Epithelial cell of prostate (primary cell): ENCODE results near the gene GALNT7.
A peak's percentile ranks its signal among the peaks of the same experiment; 100 is the strongest.
"Not testable (repeated sequence)": the region's sequence is repeated elsewhere in the genome, so short reads cannot be mapped to it uniquely, and the experiment has no call there.

ENCODE experiments used
- DNase-seq: peaks from one replicate; pipeline ENCODE4 v3.0.0-alpha.2; 2011; ENCODE audit warnings: low read depth, low spot score
- H3K27ac ChIP-seq: fragments of 450-650 bp; 2 replicates; pipeline ENCODE4 v1.5.1; 2017; ENCODE audit warnings: mild to moderate bottlenecking

The GALNT7 gene

GRCh38 chr4:173168396-173169177 lies at the start of gene GALNT7:
Gene GALNT7 (plus strand): TSS chr4:173168811. CDS start chr4:173168836, 25 bp downstream.
- DNase-seq = no peak
- H3K27ac ChIP-seq = peak within 1 kb of the TSS; percentile 71

DNA sequence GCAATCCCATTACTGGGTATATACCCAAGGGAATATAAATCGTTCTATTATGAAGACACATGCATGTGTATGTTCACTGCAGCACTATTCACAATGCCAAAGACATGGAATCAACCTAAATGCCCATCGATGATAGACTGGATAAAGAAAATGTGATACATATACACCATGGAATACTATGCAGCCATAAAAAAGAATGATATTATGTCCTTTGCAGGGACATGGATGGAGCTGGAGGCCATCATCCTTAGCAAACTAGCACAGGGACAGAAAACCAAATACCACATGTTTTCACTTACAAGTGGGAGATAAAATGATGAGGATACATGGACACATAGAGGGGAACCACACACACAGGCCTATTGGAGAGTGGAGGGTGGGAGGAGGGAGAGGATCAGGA lies 49.8 kb upstream of the GALNT7 start:
- not testable (repeated sequence) for DNase-seq, H3K27ac ChIP-seq

DNA sequence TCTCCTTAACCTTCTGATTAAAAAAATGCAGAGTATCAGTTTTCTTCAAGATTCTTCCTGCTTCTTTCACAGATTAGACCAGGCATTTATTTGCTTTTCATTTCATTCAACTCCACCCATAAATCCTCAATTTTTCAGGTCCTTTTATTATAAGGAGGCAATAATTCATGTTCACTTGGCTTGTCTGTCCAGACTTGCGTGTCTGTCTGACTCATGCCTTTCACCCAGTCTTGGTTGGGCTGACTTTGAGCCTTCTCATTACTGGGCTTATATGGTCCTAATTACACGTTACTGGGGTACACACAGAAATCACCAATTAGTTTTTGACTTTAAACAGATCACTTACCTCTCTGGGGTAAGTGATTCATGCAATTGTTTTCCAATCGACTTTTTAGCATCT lies 48.8 kb upstream of the GALNT7 start:
- H3K27ac ChIP-seq = peak overlapping the region; percentile 46
- DNase-seq = peak; percentile 34

GRCh38 chr4:173121076-173121561 lies 47.5 kb upstream of the GALNT7 start:
- DNase-seq = no peak
- peak overlapping the region; percentile 46 for H3K27ac ChIP-seq

DNA sequence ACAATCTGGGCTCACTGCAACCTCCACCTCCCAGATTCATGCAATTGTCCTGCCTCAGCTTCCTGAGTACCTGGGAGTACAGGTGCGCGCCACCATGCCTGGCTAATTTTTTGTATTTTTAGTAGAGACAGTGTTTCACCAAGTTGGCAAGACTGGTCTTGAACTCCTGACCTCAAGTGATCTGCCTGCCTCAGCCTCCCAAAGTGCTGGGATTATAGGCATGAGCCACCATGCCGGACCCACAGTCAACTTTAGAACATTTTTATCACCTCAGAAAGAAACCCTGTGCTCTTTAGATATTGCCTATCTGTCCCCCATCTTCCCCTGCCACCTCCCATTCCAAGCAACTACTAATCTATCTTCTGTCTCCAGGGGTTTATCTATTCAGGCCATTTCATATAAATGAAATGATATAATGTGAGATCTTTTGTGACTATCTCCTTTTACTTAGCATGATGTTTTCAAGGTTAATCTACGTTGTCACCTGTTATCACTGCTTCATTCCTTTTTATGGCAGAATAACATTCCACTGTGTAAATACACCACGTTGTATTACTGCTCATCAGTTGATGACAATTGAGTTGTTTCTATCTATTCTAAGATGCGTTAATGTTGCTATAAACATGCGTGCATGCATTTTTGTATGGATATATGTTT lies 44.3 kb upstream of the GALNT7 start:
- no peak overlapping the region for H3K27ac ChIP-seq
- DNase-seq = no peak

DNA sequence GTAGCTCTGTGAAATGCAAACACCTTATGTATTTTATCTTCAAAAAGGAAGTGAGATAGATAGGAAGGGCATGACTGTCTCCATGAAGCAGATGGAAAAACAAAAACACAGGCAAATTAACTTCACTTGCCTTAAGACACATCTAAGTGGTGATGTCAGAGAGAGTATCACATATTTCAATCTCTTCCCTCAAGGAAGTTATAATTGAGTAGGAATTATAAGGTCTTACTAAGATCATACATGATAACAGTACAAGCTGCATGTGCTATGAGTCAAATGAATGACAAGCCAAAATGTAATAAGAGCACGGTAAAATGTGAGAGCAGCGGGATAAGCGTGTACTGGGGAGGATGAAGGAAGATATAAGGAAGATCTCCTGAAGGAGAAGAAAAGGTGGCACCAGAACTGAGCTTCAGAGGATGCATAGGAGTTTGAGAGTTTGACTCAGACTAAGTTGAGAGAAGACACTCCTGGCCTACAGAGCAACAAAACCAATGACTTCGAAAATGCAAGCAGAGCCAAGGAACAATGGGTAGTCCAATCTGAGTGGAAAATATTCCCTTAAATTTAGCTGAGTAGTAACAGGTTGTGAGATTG lies 43.3 kb upstream of the GALNT7 start:
- DNase-seq = peak; percentile 10
- no peak overlapping the region for H3K27ac ChIP-seq

GRCh38 chr4:173128199-173128890 lies 40.3 kb upstream of the GALNT7 start:
- no peak for DNase-seq
- no peak overlapping the region for H3K27ac ChIP-seq

GRCh38 chr4:173130687-173131086 lies 37.9 kb upstream of the GALNT7 start:
- DNase-seq = no peak
- H3K27ac ChIP-seq = no peak overlapping the region

- H3K27ac ChIP-seq = no peak overlapping the region
- DNase-seq = no peak
Observed at GRCh38 chr4:173134426-173134825, 34.2 kb upstream of the GALNT7 start.

DNA sequence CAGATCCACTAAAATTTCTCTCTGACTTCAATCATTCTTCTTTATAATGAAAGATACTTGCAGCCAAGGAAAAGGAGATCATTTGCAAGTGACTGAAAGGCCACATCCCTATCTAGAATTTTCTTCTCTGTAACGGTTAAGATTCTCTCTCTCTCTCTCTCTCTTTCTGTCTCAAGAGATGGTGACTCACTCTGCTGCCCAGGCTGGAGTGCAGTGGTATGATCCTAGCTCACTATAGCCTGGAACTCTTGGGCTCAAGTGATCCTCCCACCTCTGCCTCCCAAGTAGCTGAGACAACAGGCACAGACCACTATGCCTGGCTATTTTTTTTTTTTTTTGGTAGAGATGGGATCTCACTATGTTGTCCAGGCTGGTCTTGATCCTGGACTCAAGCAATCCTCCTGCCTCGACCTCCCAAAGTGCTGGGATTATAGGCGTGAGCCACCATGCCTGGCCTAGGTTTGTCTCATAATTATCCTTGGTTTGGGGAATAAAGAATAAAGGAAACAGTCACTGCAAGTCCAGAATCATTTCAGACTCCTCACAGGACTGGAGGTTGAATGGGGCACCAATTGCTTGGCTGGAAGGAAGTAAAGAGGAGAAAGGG lies 33.3 kb upstream of the GALNT7 start:
- H3K27ac ChIP-seq = no peak overlapping the region

GRCh38 chr4:173138624-173139023 lies 30.0 kb upstream of the GALNT7 start:
- no peak overlapping the region for H3K27ac ChIP-seq
- no peak for DNase-seq

More for the DNA sequence above, 33.3 kb upstream of the GALNT7 start:
- no peak for DNase-seq

DNA sequence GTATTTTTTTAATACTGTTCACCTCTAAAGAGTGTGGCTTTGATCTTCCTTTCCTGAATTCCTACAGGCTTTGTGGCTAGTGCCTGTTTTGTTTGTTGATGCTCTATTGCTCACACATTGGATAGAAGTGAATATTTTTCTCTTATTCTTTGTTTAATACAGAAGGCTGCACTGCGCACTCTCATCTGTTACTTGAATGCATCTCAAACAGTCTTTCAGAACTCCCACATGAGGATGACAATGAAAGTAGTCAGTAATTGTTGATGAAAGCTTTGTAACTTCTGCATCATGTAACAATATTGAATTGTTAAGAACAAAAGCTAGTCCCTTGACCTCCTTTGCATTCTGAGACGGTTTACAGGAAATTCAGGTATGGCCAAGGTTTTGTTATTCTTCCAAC lies 29.1 kb upstream of the GALNT7 start:
- H3K27ac ChIP-seq = no peak overlapping the region
- DNase-seq = no peak

DNA sequence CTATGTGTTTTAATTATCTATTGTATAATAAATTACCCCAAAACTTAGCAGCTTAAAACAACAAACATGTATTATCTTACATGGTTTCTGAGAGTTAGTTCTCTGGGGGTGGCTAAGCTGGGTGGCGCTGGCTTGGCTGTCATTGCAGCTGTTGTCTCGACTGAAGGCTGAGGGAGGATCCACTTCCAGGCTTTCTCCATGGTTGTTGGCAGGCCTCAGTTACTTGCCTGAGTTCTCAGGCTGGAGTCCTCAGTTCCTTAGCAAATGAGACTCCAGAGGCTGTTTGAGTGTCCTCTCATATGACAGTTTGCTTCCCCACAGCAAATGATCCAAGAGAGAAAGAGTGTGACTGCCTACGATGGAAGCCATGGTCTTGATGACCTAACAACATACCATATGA lies 23.5 kb upstream of the GALNT7 start:
- no peak for DNase-seq
- no peak overlapping the region for H3K27ac ChIP-seq

DNA sequence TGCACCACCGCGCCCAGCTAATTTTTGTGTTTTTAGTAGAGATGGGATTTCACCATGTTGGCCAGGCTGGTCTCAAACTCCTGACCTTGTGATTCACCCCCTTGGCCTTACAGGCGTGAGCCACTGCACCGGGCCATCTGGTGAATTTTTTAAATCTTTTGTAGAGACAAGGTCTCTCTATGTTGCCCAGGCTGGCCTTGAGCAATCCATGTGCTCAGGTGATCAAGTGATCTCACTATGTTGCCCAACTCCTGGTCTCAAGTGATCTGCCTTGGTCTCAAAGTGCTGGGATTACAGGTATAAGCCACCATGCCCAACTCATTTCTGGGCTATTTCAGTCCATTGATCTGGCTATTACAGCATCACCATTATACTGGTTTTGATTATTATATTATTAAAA lies 22.2 kb upstream of the GALNT7 start:
- H3K27ac ChIP-seq = no peak overlapping the region
- no peak for DNase-seq

- H3K27ac ChIP-seq = no peak overlapping the region
- no peak for DNase-seq
Observed at GRCh38 chr4:173151496-173151895, 17.1 kb upstream of the GALNT7 start.

GRCh38 chr4:173152104-173152503 lies 16.5 kb upstream of the GALNT7 start:
- DNase-seq = no peak
- no peak overlapping the region for H3K27ac ChIP-seq

DNA sequence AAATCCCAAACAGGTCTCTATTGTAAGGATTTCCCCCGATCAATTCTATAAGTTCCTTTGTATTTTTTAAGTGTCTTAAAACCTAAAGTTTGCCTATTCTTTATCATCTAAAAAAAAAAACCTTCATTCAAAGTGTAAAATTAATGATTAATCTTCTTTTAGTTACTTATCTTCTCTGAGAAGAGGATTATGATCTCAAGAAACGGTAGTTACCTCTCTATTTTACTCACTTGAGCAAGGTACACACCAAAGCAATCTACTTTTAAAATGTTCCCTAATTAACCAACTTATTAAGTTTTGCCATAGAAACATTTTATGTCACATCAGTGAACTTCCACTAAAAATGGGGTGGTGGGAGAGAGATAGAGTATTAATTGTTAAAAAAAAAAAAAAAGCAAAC lies 15.2 kb upstream of the GALNT7 start:
- H3K27ac ChIP-seq = no peak overlapping the region
- DNase-seq = no peak

- no peak for DNase-seq
- H3K27ac ChIP-seq = no peak overlapping the region
Observed at GRCh38 chr4:173159791-173160190, 8.8 kb upstream of the GALNT7 start.

GRCh38 chr4:173160871-173161270 lies 7.7 kb upstream of the GALNT7 start:
- H3K27ac ChIP-seq = no peak overlapping the region
- no peak for DNase-seq

DNA sequence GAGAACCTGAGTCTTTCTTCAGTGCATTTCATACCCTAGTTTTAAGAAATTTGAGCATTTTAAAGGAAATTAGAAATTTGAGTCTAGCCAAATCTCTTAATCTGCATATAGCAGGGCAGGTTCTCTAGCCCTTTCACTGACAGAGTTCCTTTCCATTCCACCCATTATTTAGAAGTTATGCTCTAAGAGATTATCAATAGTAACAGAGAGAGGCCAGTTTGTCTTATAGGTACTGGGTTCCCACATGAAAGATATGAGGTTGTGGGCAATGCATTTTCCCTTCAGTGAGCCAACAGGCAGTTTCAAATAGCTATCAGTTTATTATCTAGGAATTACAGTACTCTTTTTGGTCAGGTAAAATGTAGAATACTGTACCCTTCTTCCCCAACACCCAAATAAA lies 7.3 kb upstream of the GALNT7 start:
- no peak overlapping the region for H3K27ac ChIP-seq
- no peak for DNase-seq
